Kidney capillary endothelial cell (primary cell): ENCODE measurements around the gene TMIGD1.
"Not testable (repeated sequence)": the region's sequence is repeated elsewhere in the genome, so short reads cannot be mapped to it uniquely, and the experiment has no call there.

Source experiments
- DNase-seq: peaks from one replicate; pipeline ENCODE4 v3.0.0-alpha.2; 2018; ENCODE audit warnings: low spot score

Gene TMIGD1

GRCh38 chr17:30358055-30358760 lies 24.4 kb upstream of the TMIGD1 start:
- DNase-seq = no peak

- no peak for DNase-seq
Measured at GRCh38 chr17:30357476-30357875, 23.6 kb upstream of the TMIGD1 start.

- no peak for DNase-seq
Measured at GRCh38 chr17:30354701-30355100, 20.8 kb upstream of the TMIGD1 start.

- no peak for DNase-seq
Measured at GRCh38 chr17:30352240-30352814, 18.5 kb upstream of the TMIGD1 start.

- no peak for DNase-seq
Measured at GRCh38 chr17:30351735-30352134, 17.9 kb upstream of the TMIGD1 start.

- not testable (repeated sequence) for DNase-seq
Measured at GRCh38 chr17:30351263-30351662, 17.4 kb upstream of the TMIGD1 start.

GRCh38 chr17:30349252-30349651 lies 15.4 kb upstream of the TMIGD1 start:
- no peak for DNase-seq

GRCh38 chr17:30347488-30347887 lies 13.6 kb upstream of the TMIGD1 start:
- DNase-seq = no peak

- no peak for DNase-seq
Measured at GRCh38 chr17:30346221-30346795, 12.5 kb upstream of the TMIGD1 start.

- DNase-seq = no peak
Measured at GRCh38 chr17:30345527-30346075, 11.7 kb upstream of the TMIGD1 start.

GRCh38 chr17:30345089-30345433 lies 11.2 kb upstream of the TMIGD1 start:
- DNase-seq = no peak

GRCh38 chr17:30344283-30345088 lies 10.6 kb upstream of the TMIGD1 start:
- DNase-seq = no peak

- DNase-seq = no peak
Measured at GRCh38 chr17:30343796-30344195, 9.9 kb upstream of the TMIGD1 start.

- not testable (repeated sequence) for DNase-seq
Measured at GRCh38 chr17:30343244-30343643, 9.4 kb upstream of the TMIGD1 start.

GRCh38 chr17:30341703-30342249 lies 7.9 kb upstream of the TMIGD1 start:
- DNase-seq = no peak

GRCh38 chr17:30340801-30341356 lies 7.0 kb upstream of the TMIGD1 start:
- no peak for DNase-seq

GRCh38 chr17:30339086-30339485 lies 5.2 kb upstream of the TMIGD1 start:
- no peak for DNase-seq

- no peak for DNase-seq
Measured at GRCh38 chr17:30337393-30337999, 3.6 kb upstream of the TMIGD1 start.

- peak; percentile 66 for DNase-seq
Measured at GRCh38 chr17:30336369-30337171, 2.7 kb upstream of the TMIGD1 start.

GRCh38 chr17:30334421-30334820 lies 564 bp upstream of the TMIGD1 start:
- DNase-seq = no peak
